HepG2 (cell line): ENCODE data around the gene NCS1.

Source experiments
- AFF4 ChIP-seq: sonication (generic); formaldehyde crosslinking; IDR thresholded peaks from 2 replicates; pipeline ENCODE4 v1.4.0; 2020; ENCODE audit warnings: missing genetic modification reagents
- CBX5 ChIP-seq: sonication (generic); formaldehyde crosslinking; IDR thresholded peaks from 2 replicates; pipeline ENCODE4 v1.4.0; 2020; ENCODE audit warnings: missing genetic modification reagents, borderline replicate concordance
- ESRRA ChIP-seq: sonication (generic); formaldehyde crosslinking; IDR thresholded peaks from 2 replicates; pipeline ENCODE4 v1.5.1; 2020; ENCODE audit warnings: mild to moderate bottlenecking, low read depth, missing genetic modification reagents
- FLYWCH1 ChIP-seq: sonication (generic); formaldehyde crosslinking; IDR thresholded peaks from 2 replicates; pipeline ENCODE4 v1.8.1; 2023; ENCODE audit warnings: mild to moderate bottlenecking, missing genetic modification reagents
- GFI1 ChIP-seq: sonication (generic); formaldehyde crosslinking; IDR thresholded peaks from 2 replicates; pipeline ENCODE4 v1.5.0; 2020; ENCODE audit warnings: missing genetic modification reagents, mild to moderate bottlenecking, borderline replicate concordance
- GTF2F1 ChIP-seq: fragments of 150-350 bp; IDR thresholded peaks from 2 replicates; pipeline ENCODE4 v1.6.1; 2014; ENCODE audit warnings: low read length
- HDAC2 ChIP-seq: sonication (generic); formaldehyde crosslinking; IDR thresholded peaks from 2 replicates; pipeline ENCODE4 v1.4.0; 2020; ENCODE audit warnings: missing genetic modification reagents
- PPARG ChIP-seq: conservative IDR thresholded peaks from 2 replicates; pipeline ENCODE4 v1.6.1; 2016; ENCODE audit warnings: missing biosample characterization, missing genetic modification reagents
- ZNF263 ChIP-seq: sonication (generic); formaldehyde crosslinking; IDR thresholded peaks from 2 replicates; pipeline ENCODE4 v1.4.0; 2020; ENCODE audit warnings: missing genetic modification reagents
- ZNF333 ChIP-seq: sonication (generic); formaldehyde crosslinking; IDR thresholded peaks from 2 replicates; pipeline ENCODE4 v1.4.0; 2020; ENCODE audit warnings: mild to moderate bottlenecking, missing genetic modification reagents, borderline replicate concordance
- ZNF652 ChIP-seq: IDR thresholded peaks from 2 replicates; pipeline ENCODE4 v1.6.1; 2016; ENCODE audit warnings: low read depth, borderline replicate concordance
- ZNF788 ChIP-seq: sonication (generic); formaldehyde crosslinking; IDR thresholded peaks from 2 replicates; pipeline ENCODE4 v1.5.0; 2020; ENCODE audit warnings: mild to moderate bottlenecking, missing genetic modification reagents, borderline replicate concordance
- TF ChIP-seq, protein P1 (sequence below): sonication (generic); IDR thresholded peaks from 2 replicates; pipeline ENCODE4 v1.6.1; 2016; ENCODE audit warnings: low read depth, borderline replicate concordance
- TF ChIP-seq, protein P2 (sequence below): sonication (generic); formaldehyde crosslinking; IDR thresholded peaks from 2 replicates; pipeline ENCODE4 v1.5.0; 2020; ENCODE audit warnings: mild to moderate bottlenecking, missing genetic modification reagents, moderate library complexity

- TF ChIP-seq GTF2F1 (no peak), ZNF652 (CRISPR knock-in tag) (no peak), AFF4 (CRISPR knock-in tag) (no peak), FLYWCH1 (CRISPR knock-in tag) (no peak), PPARG (CRISPR knock-in tag) (no peak), GFI1 (CRISPR knock-in tag) (no peak), ZNF333 (CRISPR knock-in tag) (no peak), ZNF788 (CRISPR knock-in tag) (no peak), CBX5 (CRISPR knock-in tag) (no peak), ZNF263 (CRISPR knock-in tag) (no peak), HDAC2 (CRISPR knock-in tag) (no peak), ESRRA (CRISPR knock-in tag) (no peak)
- TF ChIP-seq, protein P1, sequence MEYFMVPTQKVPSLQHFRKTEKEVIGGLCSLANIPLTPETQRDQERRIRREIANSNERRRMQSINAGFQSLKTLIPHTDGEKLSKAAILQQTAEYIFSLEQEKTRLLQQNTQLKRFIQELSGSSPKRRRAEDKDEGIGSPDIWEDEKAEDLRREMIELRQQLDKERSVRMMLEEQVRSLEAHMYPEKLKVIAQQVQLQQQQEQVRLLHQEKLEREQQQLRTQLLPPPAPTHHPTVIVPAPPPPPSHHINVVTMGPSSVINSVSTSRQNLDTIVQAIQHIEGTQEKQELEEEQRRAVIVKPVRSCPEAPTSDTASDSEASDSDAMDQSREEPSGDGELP, result no peak
- TF ChIP-seq, protein P2, sequence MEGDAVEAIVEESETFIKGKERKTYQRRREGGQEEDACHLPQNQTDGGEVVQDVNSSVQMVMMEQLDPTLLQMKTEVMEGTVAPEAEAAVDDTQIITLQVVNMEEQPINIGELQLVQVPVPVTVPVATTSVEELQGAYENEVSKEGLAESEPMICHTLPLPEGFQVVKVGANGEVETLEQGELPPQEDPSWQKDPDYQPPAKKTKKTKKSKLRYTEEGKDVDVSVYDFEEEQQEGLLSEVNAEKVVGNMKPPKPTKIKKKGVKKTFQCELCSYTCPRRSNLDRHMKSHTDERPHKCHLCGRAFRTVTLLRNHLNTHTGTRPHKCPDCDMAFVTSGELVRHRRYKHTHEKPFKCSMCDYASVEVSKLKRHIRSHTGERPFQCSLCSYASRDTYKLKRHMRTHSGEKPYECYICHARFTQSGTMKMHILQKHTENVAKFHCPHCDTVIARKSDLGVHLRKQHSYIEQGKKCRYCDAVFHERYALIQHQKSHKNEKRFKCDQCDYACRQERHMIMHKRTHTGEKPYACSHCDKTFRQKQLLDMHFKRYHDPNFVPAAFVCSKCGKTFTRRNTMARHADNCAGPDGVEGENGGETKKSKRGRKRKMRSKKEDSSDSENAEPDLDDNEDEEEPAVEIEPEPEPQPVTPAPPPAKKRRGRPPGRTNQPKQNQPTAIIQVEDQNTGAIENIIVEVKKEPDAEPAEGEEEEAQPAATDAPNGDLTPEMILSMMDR (CRISPR knock-in tag), result no peak
Measured at GRCh38 chr9:130208600-130209347, 36.6 kb downstream of the NCS1 start.
